ENCODE data around the gene UBAP1. TPM values are rescaled to one million over a fixed set of nuclear protein-coding genes. Genes with fewer than 3 reads are reported as not detected.

UBAP1 gene
- total and polyA plus RNA-seq, 9 of the 15 experiments (the other 6 are each of a cell fraction or from before 2014, with no cell fraction given) = 1.3 to 33.4 (median 16.5) TPM

GRCh38 chr9:34230556-34230955 lies 51.7 kb downstream of the UBAP1 start:
- peaks cover 3% of the 10 kb centered on the region; the same call in 1 of the 3 replicates for H3K79me2 ChIP-seq (ENCODE audit: control insufficient read depth, insufficient read depth, low read length)
- DNase-seq (ENCODE audit: extremely low read depth in 1 of 4, low spot score in 3 of 4) (no peak), ATAC-seq (no peak), FAIRE-seq (no peak)
- H4K20me1 ChIP-seq (replicated peaks; ENCODE audit: control insufficient read depth, insufficient read depth, low read length) = no peaks in the 10 kb centered on the region
- H3K36me3 ChIP-seq (ENCODE audit: control insufficient read depth, insufficient read depth, low read length) = peaks cover 2% of the 10 kb centered on the region; the same call in 1 of the 3 replicates
- POLR2A ChIA-PET = interaction anchor here (0.7 to 1.0 kb wide), 2 partner anchors 80 to 100 kb away, joined by 3 to 4 read pairs; no protein-coding TSS in a partner anchor
- 96% methylated on average over 4 of the region's 4 CpGs for WGBS (ENCODE audit: insufficient coverage, low coverage, missing lambda C conversion rate)
- H3K27me3 ChIP-seq (ENCODE audit: control insufficient read depth in 2 of 2, insufficient read depth in 2 of 2, low read length in 2 of 2) = no peaks in the 10 kb centered on the region
- no TSS peak for BruUV-seq (replicated peaks)
- no peak overlapping the region for H3K27ac ChIP-seq (ENCODE audit: extremely low read depth, low read depth, low read length)
- H2AFZ ChIP-seq (ENCODE audit: low read depth, low read length) = no peak overlapping the region
- H3K9me1 ChIP-seq (ENCODE audit: control insufficient read depth, insufficient read depth, low read length) = no peaks in the 10 kb centered on the region
- no peaks in the 10 kb centered on the region for H3K9me3 ChIP-seq (replicated peaks; ENCODE audit: control insufficient read depth, insufficient read depth, low read depth, low read length)
- no peak overlapping the region for H3K9ac ChIP-seq (ENCODE audit: insufficient read depth in 1 of 2, low read depth in 2 of 2, low read length in 2 of 2)
- intact Hi-C loops (cut with micrococcal nuclease) = no loop called here
- no peak overlapping the region for H3K4me3 ChIP-seq
- H3K4me1 ChIP-seq (replicated peaks in 1 of 2; ENCODE audit: control insufficient read depth in 2 of 2, insufficient read depth in 2 of 2, low read length in 2 of 2) = no peaks in the 10 kb centered on the region
- H3K4me2 ChIP-seq (ENCODE audit: insufficient read depth, low read length) = no peak overlapping the region
- CTCF ChIA-PET (ENCODE audit: low intra/inter-chr PET ratio) = no interaction called here
- in situ Hi-C loops (cut with MboI) = no loop called here
- TF ChIP-seq PHB2 (IDR thresholded peaks at IDR 0.05; ENCODE audit: low read depth) (no peak), ESRRB (CRISPR knock-in tag; IDR thresholded peaks at IDR 0.05; ENCODE audit: borderline replicate concordance) (no peak), ZNF395 (CRISPR knock-in tag; IDR thresholded peaks at IDR 0.05) (no peak), ZBTB26 (CRISPR knock-in tag; IDR thresholded peaks at IDR 0.05) (no peak), SPI1 (IDR thresholded peaks at IDR 0.05; ENCODE audit: borderline replicate concordance, low read depth, low read length) (no peak), CHAMP1 (IDR thresholded peaks at IDR 0.05) (no peak), TEAD1 (CRISPR knock-in tag; IDR thresholded peaks at IDR 0.05) (no peak), HBP1 (CRISPR knock-in tag; IDR thresholded peaks at IDR 0.05) (no peak), ZNF277 (CRISPR knock-in tag; IDR thresholded peaks at IDR 0.05; ENCODE audit: borderline replicate concordance) (no peak), EHMT2 (IDR thresholded peaks at IDR 0.05) (no peak), CGGBP1 (CRISPR knock-in tag; IDR thresholded peaks at IDR 0.05) (no peak), ZNF584 (CRISPR knock-in tag; IDR thresholded peaks at IDR 0.05; ENCODE audit: low read depth) (no peak), TCF3 (CRISPR knock-in tag; IDR thresholded peaks at IDR 0.05) (no peak), SAFB (IDR thresholded peaks at IDR 0.05; ENCODE audit: borderline replicate concordance, low read depth, low read length) (no peak), ZFX (CRISPR knock-in tag; IDR thresholded peaks at IDR 0.05) (no peak)
